A549 treated with Mapracorat at 1 μM for 4 hours (cell line): Measurements from ENCODE around the gene HMGB3. TPM values are rescaled to one million over a fixed set of nuclear protein-coding genes. Genes with fewer than 3 reads are reported as not detected.

Experiments used
- total RNA-seq: library from RNA; stranded (reverse); fragments of 200-300 nt; extraction: Qiagen RNA extraction; gene quantifications from 5 replicates; pipeline ENCODE4 v1.2.3, GENCODE V29; 2022

Gene HMGB3
- 126 to 228 TPM (median 143 TPM) in 5 replicates for total RNA-seq

GRCh38 chrX:150982788-150983520 lies at the start of gene HMGB3:
Gene HMGB3, plus strand, starts transcription at chrX:150983335. Its CDS starts 2,265 bp downstream, at chrX:150985600.

Other genes starting within 250 kb of the HMGB3 start
- 51.2 to 56.4 TPM (median 55.5 TPM) in 5 replicates for gene CD99L2, start 84.7 kb upstream of the HMGB3 start, total RNA-seq
- 0.10 to 0.25 TPM (median 0.21 TPM) in 5 replicates for gene GPR50, start 193.2 kb downstream of the HMGB3 start, total RNA-seq